WTC11 (cell line): ENCODE measurements around the gene ACTRT2. TPM values are rescaled to one million over a fixed set of nuclear protein-coding genes. Genes with fewer than 3 reads are reported as not detected.

Experiments
- ATAC-seq: fragments of 200-7000 bp; cut with Tn5 transposase; 2 replicates; pipeline ENCODE4 v1.10.0; 2021; ENCODE audit warnings: mild to moderate bottlenecking, moderate library complexity
- CTCF ChIA-PET: fragments of 300-600 bp; sonication (Branson Sonifier 250); formaldehyde crosslinking; loops from one replicate; lab custom pipeline; 2021; ENCODE audit warnings: antibody characterized with exemption; lab: Charles Lee
- POLR2A ChIA-PET: fragments of 350-600 bp; sonication (Branson Sonifier 250); formaldehyde crosslinking; loops from one replicate; lab custom pipeline; 2021; ENCODE audit warnings: antibody characterized with exemption; lab: Charles Lee
- DNase-seq: peaks from one replicate; pipeline ENCODE4 v3.0.0; 2021; ENCODE audit warnings: low spot score
- H3K27ac Mint-ChIP-seq: 2 replicates; pipeline ENCODE4 v1.8.0; 2021; ENCODE audit warnings: mixed read lengths
- H3K27me3 Mint-ChIP-seq: 2 replicates; pipeline ENCODE4 v1.8.0; 2021; ENCODE audit warnings: low read depth, mild to moderate bottlenecking, moderate library complexity, mixed read lengths
- H3K36me3 Mint-ChIP-seq: 2 replicates; pipeline ENCODE4 v1.8.0; 2021; ENCODE audit warnings: mixed read lengths
- H3K4me1 Mint-ChIP-seq: 2 replicates; pipeline ENCODE4 v1.8.0; 2022; ENCODE audit warnings: mixed read lengths
- H3K4me3 Mint-ChIP-seq: 2 replicates; pipeline ENCODE4 v1.8.0; 2021; ENCODE audit warnings: mild to moderate bottlenecking, moderate library complexity, mixed read lengths
- H3K9me3 Mint-ChIP-seq: 2 replicates; pipeline ENCODE4 v1.8.0; 2021; ENCODE audit warnings: mixed read lengths
- AR ChIP-seq: fragments of 250-450 bp; sonication (Bioruptor Pico); IDR thresholded peaks from 2 replicates; pipeline ENCODE4 v1.9.0; 2021; ENCODE audit warnings: mild to moderate bottlenecking
- ATF3 ChIP-seq: sonication (generic); formaldehyde crosslinking; conservative IDR thresholded peaks from 2 replicates; pipeline ENCODE4 v1.8.1; 2022; ENCODE audit warnings: mild to moderate bottlenecking, missing genetic modification reagents
- ESRRA ChIP-seq: sonication (generic); formaldehyde crosslinking; IDR thresholded peaks from 2 replicates; pipeline ENCODE4 v1.8.1; 2022; ENCODE audit warnings: mild to moderate bottlenecking, missing genetic modification reagents, borderline replicate concordance
- FOXP1 ChIP-seq: sonication (generic); formaldehyde crosslinking; IDR thresholded peaks from 2 replicates; pipeline ENCODE4 v1.8.0; 2022; ENCODE audit warnings: missing genetic modification reagents, mild to moderate bottlenecking, moderate library complexity, borderline replicate concordance
- GABPB1 ChIP-seq: sonication (generic); formaldehyde crosslinking; IDR thresholded peaks from 2 replicates; pipeline ENCODE4 v1.8.1; 2023; ENCODE audit warnings: mild to moderate bottlenecking, missing genetic modification reagents
- GTF2I ChIP-seq: fragments of 250-450 bp; sonication (Bioruptor Pico); conservative IDR thresholded peaks from 2 replicates; pipeline ENCODE4 v1.4.0; 2021; ENCODE audit warnings: mild to moderate bottlenecking
- JAZF1 ChIP-seq: fragments of 250-450 bp; sonication (Bioruptor Pico); IDR thresholded peaks from 2 replicates; pipeline ENCODE4 v1.9.0; 2021; ENCODE audit warnings: moderate library complexity, mild to moderate bottlenecking, inconsistent platforms
- KAT7 ChIP-seq: sonication (generic); formaldehyde crosslinking; IDR thresholded peaks from 2 replicates; pipeline ENCODE4 v1.8.1; 2023; ENCODE audit warnings: missing genetic modification reagents, mild to moderate bottlenecking, borderline replicate concordance
- NR1H2 ChIP-seq: sonication (generic); formaldehyde crosslinking; IDR thresholded peaks from 2 replicates; pipeline ENCODE4 v1.9.0; 2021; ENCODE audit warnings: mild to moderate bottlenecking, moderate library complexity, missing genetic modification reagents
- NR2C2 ChIP-seq: sonication (generic); formaldehyde crosslinking; IDR thresholded peaks from 2 replicates; pipeline ENCODE4 v1.8.0; 2022; ENCODE audit warnings: mild to moderate bottlenecking, missing genetic modification reagents
- RORB ChIP-seq: fragments of 250-450 bp; sonication (Bioruptor Pico); IDR thresholded peaks from 2 replicates; pipeline ENCODE4 v1.9.0; 2021; ENCODE audit warnings: mild to moderate bottlenecking
- SP1 ChIP-seq: sonication (generic); formaldehyde crosslinking; conservative IDR thresholded peaks from 2 replicates; pipeline ENCODE4 v1.8.1; 2022; ENCODE audit warnings: missing genetic modification reagents
- TCF7 ChIP-seq: sonication (generic); formaldehyde crosslinking; IDR thresholded peaks from 2 replicates; pipeline ENCODE4 v1.8.0; 2022; ENCODE audit warnings: mild to moderate bottlenecking, low read depth, missing genetic modification reagents, moderate library complexity
- TEAD1 ChIP-seq: sonication (generic); formaldehyde crosslinking; IDR thresholded peaks from 2 replicates; pipeline ENCODE4 v1.8.0; 2022; ENCODE audit warnings: mild to moderate bottlenecking, missing genetic modification reagents
- ZBTB43 ChIP-seq: sonication (generic); formaldehyde crosslinking; IDR thresholded peaks from 2 replicates; pipeline ENCODE4 v1.8.1; 2023; ENCODE audit warnings: mild to moderate bottlenecking, missing genetic modification reagents
- ZNF232 ChIP-seq: sonication (generic); formaldehyde crosslinking; IDR thresholded peaks from 2 replicates; pipeline ENCODE4 v1.8.0; 2022; ENCODE audit warnings: mild to moderate bottlenecking, missing genetic modification reagents
- ZNF671 ChIP-seq: fragments of 250-450 bp; sonication (Bioruptor Pico); IDR thresholded peaks from 2 replicates; pipeline ENCODE4 v1.8.0; 2021; ENCODE audit warnings: mild to moderate bottlenecking
- total RNA-seq: library from RNA; stranded (reverse); gene quantifications from 3 replicates; pipeline ENCODE4 v1.2.3, GENCODE V29; 2021
- TF ChIP-seq, protein P1 (sequence below): fragments of 250-450 bp; sonication (Bioruptor Pico); IDR thresholded peaks from 2 replicates; pipeline ENCODE4 v1.9.0; 2021; ENCODE audit warnings: mild to moderate bottlenecking
- TF ChIP-seq, protein P2 (sequence below): fragments of 200-600 bp; IDR thresholded peaks from 2 replicates; pipeline ENCODE4 v1.8.0; 2022; ENCODE audit warnings: antibody characterized with exemption
- TF ChIP-seq, protein P3 (sequence below): sonication (generic); formaldehyde crosslinking; IDR thresholded peaks from 2 replicates; pipeline ENCODE4 v1.8.0; 2022; ENCODE audit warnings: mild to moderate bottlenecking, missing genetic modification reagents
- TF ChIP-seq, protein P4 (sequence below): sonication (generic); formaldehyde crosslinking; IDR thresholded peaks from 2 replicates; pipeline ENCODE4 v1.8.1; 2023; ENCODE audit warnings: mild to moderate bottlenecking, missing genetic modification reagents, moderate library complexity
- TF ChIP-seq, protein P5 (sequence below): fragments of 250-450 bp; sonication (Bioruptor Pico); IDR thresholded peaks from 2 replicates; pipeline ENCODE4 v1.9.0; 2021; ENCODE audit warnings: moderate library complexity, mild to moderate bottlenecking, inconsistent platforms, borderline replicate concordance
- TF ChIP-seq, protein P6 (sequence below): sonication (generic); formaldehyde crosslinking; IDR thresholded peaks from 2 replicates; pipeline ENCODE4 v1.8.1; 2022; ENCODE audit warnings: low read depth, missing genetic modification reagents, borderline replicate concordance

Gene ACTRT2
- total RNA-seq, 1 experiment from 2014 or later: not detected

GRCh38 chr1:3011127-3011526 lies 10.1 kb upstream of the ACTRT2 start:
- H3K9me3 Mint-ChIP-seq: peaks cover 47% of the 10 kb centered on the region
- H3K36me3 Mint-ChIP-seq: peaks cover 29% of the 10 kb centered on the region
- H3K27ac Mint-ChIP-seq: no peak overlapping the region
- DNase-seq (no peak), ATAC-seq (no peak)
- TF ChIP-seq GABPB1 (CRISPR knock-in tag) (no peak), TEAD1 (no peak), ZNF232 (no peak), NR2C2 (CRISPR knock-in tag) (no peak), TCF7 (CRISPR knock-in tag) (no peak), ATF3 (CRISPR knock-in tag) (no peak), NR1H2 (CRISPR knock-in tag) (no peak), ZNF671 (no peak), KAT7 (CRISPR knock-in tag) (no peak), SP1 (CRISPR knock-in tag) (no peak), GTF2I (CRISPR knock-in tag) (no peak), ESRRA (CRISPR knock-in tag) (no peak)
- TF ChIP-seq, protein P1, sequence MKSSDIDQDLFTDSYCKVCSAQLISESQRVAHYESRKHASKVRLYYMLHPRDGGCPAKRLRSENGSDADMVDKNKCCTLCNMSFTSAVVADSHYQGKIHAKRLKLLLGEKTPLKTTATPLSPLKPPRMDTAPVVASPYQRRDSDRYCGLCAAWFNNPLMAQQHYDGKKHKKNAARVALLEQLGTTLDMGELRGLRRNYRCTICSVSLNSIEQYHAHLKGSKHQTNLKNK: no peak
- TF ChIP-seq, protein P2, sequence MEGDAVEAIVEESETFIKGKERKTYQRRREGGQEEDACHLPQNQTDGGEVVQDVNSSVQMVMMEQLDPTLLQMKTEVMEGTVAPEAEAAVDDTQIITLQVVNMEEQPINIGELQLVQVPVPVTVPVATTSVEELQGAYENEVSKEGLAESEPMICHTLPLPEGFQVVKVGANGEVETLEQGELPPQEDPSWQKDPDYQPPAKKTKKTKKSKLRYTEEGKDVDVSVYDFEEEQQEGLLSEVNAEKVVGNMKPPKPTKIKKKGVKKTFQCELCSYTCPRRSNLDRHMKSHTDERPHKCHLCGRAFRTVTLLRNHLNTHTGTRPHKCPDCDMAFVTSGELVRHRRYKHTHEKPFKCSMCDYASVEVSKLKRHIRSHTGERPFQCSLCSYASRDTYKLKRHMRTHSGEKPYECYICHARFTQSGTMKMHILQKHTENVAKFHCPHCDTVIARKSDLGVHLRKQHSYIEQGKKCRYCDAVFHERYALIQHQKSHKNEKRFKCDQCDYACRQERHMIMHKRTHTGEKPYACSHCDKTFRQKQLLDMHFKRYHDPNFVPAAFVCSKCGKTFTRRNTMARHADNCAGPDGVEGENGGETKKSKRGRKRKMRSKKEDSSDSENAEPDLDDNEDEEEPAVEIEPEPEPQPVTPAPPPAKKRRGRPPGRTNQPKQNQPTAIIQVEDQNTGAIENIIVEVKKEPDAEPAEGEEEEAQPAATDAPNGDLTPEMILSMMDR: no peak
- TF ChIP-seq, protein P3, sequence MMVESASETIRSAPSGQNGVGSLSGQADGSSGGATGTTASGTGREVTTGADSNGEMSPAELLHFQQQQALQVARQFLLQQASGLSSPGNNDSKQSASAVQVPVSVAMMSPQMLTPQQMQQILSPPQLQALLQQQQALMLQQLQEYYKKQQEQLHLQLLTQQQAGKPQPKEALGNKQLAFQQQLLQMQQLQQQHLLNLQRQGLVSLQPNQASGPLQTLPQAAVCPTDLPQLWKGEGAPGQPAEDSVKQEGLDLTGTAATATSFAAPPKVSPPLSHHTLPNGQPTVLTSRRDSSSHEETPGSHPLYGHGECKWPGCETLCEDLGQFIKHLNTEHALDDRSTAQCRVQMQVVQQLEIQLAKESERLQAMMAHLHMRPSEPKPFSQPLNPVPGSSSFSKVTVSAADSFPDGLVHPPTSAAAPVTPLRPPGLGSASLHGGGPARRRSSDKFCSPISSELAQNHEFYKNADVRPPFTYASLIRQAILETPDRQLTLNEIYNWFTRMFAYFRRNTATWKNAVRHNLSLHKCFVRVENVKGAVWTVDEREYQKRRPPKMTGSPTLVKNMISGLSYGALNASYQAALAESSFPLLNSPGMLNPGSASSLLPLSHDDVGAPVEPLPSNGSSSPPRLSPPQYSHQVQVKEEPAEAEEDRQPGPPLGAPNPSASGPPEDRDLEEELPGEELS (CRISPR knock-in tag): no peak
- TF ChIP-seq, protein P4, sequence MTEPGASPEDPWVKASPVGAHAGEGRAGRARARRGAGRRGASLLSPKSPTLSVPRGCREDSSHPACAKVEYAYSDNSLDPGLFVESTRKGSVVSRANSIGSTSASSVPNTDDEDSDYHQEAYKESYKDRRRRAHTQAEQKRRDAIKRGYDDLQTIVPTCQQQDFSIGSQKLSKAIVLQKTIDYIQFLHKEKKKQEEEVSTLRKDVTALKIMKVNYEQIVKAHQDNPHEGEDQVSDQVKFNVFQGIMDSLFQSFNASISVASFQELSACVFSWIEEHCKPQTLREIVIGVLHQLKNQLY: no peak
- TF ChIP-seq, protein P5, sequence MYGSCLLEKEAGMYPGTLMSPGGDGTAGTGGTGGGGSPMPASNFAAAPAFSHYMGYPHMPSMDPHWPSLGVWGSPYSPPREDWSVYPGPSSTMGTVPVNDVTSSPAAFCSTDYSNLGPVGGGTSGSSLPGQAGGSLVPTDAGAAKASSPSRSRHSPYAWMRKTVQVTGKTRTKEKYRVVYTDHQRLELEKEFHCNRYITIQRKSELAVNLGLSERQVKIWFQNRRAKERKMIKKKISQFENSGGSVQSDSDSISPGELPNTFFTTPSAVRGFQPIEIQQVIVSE (CRISPR knock-in tag): no peak
- CTCF ChIA-PET: no interaction called here
- POLR2A ChIA-PET: no interaction called here
- H3K4me1 Mint-ChIP-seq: peaks cover 12% of the 10 kb centered on the region
- H3K27me3 Mint-ChIP-seq: peaks cover 25% of the 10 kb centered on the region
- no peak overlapping the region for H3K4me3 Mint-ChIP-seq

DNA sequence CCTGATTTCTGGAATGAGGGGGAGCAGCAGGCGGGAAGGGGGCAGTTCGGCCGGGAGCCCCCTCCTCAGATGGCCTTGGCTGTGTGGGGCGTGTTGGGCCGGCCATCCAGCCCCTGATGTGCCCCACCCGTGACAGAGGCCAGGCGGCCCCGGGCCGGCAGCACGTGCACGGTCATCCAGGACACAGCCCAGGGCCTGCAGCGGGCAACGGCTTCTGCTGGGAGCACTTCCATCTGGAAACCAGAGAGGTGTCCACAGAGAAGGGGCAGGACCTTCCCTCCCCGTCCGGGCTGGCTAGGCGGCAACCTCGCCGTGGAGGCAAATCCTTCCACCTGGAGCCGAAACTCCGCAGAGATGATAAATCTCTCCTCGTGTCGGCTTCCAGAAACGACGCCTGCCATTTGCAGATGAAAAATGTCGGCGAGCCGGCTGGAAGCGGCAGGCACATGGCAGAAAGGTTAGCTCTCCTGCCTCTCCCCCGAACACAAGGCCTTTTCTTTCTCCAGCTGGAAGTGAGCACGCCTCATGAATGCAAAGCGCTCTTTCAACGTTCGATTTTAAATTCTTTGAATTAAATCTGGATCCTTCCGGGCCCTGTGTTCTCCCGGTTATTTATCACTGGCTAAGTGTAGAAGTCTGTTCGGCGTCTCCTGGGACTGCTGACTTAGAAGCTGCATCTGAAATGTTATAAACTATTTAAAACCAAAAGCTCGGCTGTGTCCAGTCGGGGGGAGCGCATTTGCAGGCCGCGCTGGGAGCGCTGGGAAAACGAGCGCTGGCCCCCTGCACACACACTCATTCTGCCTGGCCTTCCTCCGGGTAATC lies 9.4 kb upstream of the ACTRT2 start:
- CTCF ChIA-PET: interaction anchor here (0.6 to 2.0 kb wide), 17 partner anchors 9 to 420 kb away, joined by 3 to 22 read pairs (median 4); partner anchors contain the start of gene ACTRT2
- DNase-seq (no peak), ATAC-seq (no peak)
- no peak overlapping the region for H3K4me3 Mint-ChIP-seq
- H3K27me3 Mint-ChIP-seq: peaks cover 22% of the 10 kb centered on the region
- H3K36me3 Mint-ChIP-seq: peaks cover 23% of the 10 kb centered on the region
- POLR2A ChIA-PET: no interaction called here
- H3K9me3 Mint-ChIP-seq: peaks cover 39% of the 10 kb centered on the region
- no peak overlapping the region for H3K27ac Mint-ChIP-seq
- peaks cover 12% of the 10 kb centered on the region for H3K4me1 Mint-ChIP-seq
- TF ChIP-seq FOXP1 (CRISPR knock-in tag): no peak
- TF ChIP-seq RORB (CRISPR knock-in tag): no peak
- TF ChIP-seq, protein P6, sequence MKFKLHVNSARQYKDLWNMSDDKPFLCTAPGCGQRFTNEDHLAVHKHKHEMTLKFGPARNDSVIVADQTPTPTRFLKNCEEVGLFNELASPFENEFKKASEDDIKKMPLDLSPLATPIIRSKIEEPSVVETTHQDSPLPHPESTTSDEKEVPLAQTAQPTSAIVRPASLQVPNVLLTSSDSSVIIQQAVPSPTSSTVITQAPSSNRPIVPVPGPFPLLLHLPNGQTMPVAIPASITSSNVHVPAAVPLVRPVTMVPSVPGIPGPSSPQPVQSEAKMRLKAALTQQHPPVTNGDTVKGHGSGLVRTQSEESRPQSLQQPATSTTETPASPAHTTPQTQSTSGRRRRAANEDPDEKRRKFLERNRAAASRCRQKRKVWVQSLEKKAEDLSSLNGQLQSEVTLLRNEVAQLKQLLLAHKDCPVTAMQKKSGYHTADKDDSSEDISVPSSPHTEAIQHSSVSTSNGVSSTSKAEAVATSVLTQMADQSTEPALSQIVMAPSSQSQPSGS (CRISPR knock-in tag): no peak
- TF ChIP-seq, protein P5 (CRISPR knock-in tag): no peak
- TF ChIP-seq JAZF1 (CRISPR knock-in tag): no peak
- no peak for TF ChIP-seq AR (CRISPR knock-in tag)
- no peak for TF ChIP-seq ZBTB43 (CRISPR knock-in tag)
